Stimulated activated CD8-positive, alpha-beta memory T cell treated with anti-CD3 and anti-CD28 coated beads, Interleukin-4, amount 100 ng/mL, for 48 hours (primary cell): Measurements from ENCODE around the gene KLHDC3.

Source experiments
- DNase-seq: peaks from one replicate; pipeline ENCODE4 v3.0.0-alpha.2; 2020

Gene KLHDC3

DNA sequence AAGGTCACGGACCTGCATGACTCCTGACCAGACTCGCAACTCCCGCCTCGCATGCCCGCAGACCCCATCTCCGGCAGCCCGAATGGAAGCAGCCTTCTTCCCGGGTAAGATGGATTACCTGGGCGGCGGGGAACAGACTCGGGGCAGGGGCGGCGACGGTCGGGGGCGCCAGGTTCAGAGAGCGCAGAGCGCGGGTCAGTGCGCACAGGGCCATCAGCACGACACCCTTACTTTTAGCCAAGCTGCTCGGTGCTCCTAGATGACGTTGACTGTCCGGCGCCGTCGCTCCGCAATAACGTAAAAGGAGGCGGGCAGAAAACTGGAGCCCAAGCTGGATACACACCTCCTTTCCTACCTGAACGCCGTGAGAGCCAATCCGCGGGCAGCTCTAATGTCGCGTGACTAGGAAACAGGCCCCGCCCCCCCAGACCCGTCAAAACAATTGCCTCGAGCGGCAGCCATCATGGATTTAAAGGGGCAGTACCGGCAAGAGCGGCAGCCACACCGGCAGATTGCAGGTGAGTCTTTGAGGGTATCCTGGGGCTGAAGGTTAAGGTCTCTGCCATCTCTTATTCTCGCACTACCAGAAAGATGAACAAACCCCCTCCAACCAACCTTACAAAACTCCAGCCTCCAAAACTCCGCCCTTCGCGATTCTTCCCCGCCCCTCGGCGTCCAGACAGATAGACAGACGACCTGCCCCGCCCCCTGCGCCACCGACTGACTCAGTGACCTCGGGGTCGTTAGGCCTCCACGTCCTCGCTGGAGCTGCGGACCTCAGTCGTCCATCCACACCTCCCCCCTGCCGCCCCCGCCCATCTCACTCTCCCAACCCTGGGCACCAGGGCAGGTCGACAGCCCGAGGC, 45.4 kb downstream of the KLHDC3 start, which contains the start of the genes KLC4 and MRPL2:
KLC4 (plus strand) TSS at position 464 of the 866 bp plus-strand sequence. CDS start 1,705 bp downstream, outside the sequence.
MRPL2 (minus strand) TSS at position 267 of the 866 bp plus-strand sequence; CDS start at position 214, 53 bp downstream.
- peak; percentile 99 for DNase-seq

DNA sequence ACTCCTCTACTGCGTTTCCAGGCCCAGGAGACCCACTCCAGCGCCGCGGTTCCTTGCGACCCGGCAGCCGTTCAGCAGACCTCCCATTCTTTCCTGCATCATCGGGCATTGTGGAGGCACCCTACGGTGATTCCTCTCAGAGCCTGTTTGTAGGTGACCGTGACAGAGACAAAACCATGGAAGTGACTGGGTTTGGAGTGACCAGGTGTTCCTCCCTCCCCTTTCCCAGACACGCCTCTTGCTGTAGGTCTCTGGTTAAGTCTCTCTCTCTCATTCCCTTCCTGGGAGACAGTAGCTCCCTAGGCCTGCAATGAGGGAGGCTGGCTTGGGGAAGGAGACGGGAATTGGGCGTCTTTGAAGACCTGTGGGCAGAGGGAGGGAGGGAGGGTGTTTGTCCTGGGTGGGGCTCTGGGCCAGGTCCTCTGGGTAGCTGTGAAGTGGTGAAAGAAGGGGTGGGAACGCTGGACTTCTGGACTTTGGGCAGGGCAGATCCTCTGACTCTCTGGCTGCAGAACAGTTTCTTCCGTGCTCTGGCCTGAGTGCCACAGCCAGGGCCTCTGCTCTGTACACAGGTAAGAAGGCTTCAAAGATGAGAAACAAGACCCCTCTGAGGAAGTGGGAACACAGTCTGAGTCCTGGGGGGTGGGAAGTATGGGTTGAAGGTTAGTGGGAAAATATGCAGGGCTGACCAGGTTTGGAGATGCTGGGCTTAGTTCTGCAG, 46.1 kb downstream of the KLHDC3 start:
- DNase-seq = no peak

DNA sequence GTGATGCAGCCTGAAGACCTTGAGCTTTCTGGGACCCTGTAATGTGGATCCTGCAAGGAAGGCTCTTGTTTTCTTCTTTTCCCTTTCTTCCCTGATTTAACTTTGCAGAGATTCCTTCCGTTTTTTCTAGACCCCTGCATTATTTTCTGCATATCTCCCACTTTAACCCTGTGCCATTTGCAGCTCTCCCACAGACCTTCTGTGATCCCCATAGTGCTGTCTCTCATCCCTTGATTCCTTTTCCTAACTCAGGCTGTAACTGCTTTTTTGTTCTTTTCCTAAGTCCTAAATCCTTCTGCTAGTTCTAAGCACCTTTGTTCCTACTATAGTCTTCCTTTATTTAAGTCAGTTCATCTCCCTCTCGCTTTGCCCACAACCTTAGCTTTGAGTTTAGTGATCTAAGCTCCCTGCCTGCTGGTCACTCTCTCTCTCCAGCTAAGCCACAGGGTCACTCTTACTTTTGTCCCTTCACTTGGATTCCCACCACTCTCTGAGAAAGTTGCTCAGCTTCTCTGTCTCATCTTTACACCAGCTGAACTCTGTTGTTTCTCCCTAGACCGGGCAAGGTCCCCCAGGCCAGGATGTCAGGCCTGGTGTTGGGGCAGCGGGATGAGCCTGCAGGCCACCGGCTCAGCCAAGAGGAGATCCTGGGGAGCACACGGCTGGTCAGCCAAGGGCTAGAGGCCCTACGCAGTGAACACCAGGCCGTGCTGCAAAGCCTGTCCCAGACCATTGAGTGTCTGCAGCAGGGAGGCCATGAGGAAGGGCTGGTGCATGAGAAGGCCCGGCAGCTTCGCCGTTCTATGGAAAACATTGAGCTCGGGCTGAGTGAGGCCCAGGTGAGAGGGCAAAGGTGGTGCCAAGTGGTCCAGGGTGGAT, 46.9 kb downstream of the KLHDC3 start:
- no peak for DNase-seq

DNA sequence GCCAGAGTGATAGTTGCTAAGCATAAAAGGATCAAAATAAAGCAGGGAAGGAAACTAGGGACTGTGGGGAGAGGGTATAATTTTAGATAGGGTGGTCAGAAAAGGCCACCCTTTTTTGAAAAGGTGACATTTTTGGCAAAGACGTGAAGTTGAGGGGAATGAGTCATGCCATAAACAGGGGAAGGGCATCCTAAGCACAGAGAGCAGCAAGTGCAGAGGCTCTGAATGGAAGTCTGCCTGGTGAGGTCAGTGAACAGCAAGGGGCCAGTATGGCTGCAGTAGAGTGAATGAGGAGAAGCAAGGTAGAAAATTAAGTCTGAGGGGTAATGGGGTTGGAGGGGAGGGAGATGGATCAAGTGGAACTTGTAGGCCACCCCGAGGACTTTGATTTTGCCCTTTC, 47.8 kb downstream of the KLHDC3 start:
- no peak for DNase-seq

DNA sequence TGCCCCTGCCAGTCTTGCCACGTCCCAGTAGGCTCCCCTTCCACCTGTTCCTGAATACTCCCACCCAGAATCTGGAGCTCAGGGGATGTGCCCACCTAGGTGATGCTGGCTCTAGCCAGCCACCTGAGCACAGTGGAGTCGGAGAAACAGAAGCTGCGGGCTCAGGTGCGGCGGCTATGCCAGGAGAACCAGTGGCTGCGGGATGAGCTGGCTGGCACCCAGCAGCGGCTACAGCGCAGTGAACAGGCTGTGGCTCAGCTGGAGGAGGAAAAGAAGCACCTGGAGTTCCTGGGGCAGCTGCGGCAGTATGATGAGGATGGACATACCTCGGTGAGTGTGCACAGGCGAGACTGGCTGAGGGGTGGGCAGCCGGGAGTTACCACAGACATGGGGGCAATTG, 48.8 kb downstream of the KLHDC3 start:
- no peak for DNase-seq

DNA sequence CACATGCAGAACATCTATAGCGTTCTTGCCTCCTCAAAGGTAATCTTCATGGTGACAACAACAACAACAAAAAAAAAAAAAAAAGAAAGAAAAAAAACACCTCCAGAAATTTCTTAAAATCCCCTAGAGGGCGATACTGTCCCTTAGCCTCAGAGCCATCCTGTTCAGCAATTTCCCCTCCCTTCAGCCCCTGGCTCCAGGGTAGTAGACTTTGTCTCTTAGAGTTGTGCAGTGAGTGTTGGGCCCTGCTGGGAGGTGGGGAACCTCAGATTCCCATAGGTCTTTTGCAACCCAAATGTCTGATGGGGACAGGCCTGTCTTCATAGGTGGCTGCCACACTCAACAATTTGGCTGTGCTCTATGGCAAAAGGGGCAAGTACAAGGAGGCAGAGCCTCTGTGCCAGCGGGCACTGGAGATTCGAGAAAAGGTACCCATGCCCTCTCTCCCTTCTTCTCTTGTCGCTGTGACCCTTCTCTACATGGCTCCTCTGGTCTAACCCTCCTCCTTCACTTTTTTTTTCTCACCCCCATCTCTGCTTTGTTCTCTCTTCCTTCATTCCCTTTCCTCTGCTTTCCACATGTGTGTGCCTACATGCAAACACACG, 56.1 kb downstream of the KLHDC3 start:
- DNase-seq = no peak
